SK-N-SH treated with all-trans-retinoic acid at 6 μM for 48 hours (cell line): Measurements from ENCODE around the gene CEP57L1.

ENCODE experiments used
- ATAC-seq: fragments of 200-7000 bp; cut with Tn5 transposase; 3 replicates; pipeline ENCODE4 v1.9.1; 2020; ENCODE audit warnings: mild to moderate bottlenecking, moderate library complexity
- ARNTL ChIP-seq: fragments of 450-650 bp; formaldehyde crosslinking; IDR thresholded peaks from 2 replicates; pipeline ENCODE4 v1.5.0; 2020; ENCODE audit warnings: low read depth, mild to moderate bottlenecking, moderate library complexity, borderline replicate concordance
- BACH2 ChIP-seq: fragments of 250-450 bp; sonication (Bioruptor Pico); IDR thresholded peaks from 2 replicates; pipeline ENCODE4 v1.9.0; 2021; ENCODE audit warnings: mild to moderate bottlenecking, borderline replicate concordance
- CREB5 ChIP-seq: fragments of 250-450 bp; sonication (Bioruptor Pico); IDR thresholded peaks from 2 replicates; pipeline ENCODE4 v1.5.1; 2020; ENCODE audit warnings: low read depth, mild to moderate bottlenecking, moderate library complexity
- CSDC2 ChIP-seq: fragments of 250-450 bp; sonication (Bioruptor Pico); IDR thresholded peaks from 2 replicates; pipeline ENCODE4 v1.5.0; 2020; ENCODE audit warnings: mild to moderate bottlenecking, moderate library complexity
- CSRNP3 ChIP-seq: fragments of 250-450 bp; sonication (Bioruptor Pico); IDR thresholded peaks from 2 replicates; pipeline ENCODE4 v1.5.1; 2021; ENCODE audit warnings: mild to moderate bottlenecking, moderate library complexity
- ESRRG ChIP-seq: fragments of 250-450 bp; sonication (Bioruptor Pico); IDR thresholded peaks from 2 replicates; pipeline ENCODE4 v1.6.1; 2021; ENCODE audit warnings: mild to moderate bottlenecking
- ISL1 ChIP-seq: fragments of 250-450 bp; sonication (Bioruptor Pico); IDR thresholded peaks from 2 replicates; pipeline ENCODE4 v2.1.2; 2022; ENCODE audit warnings: mild to moderate bottlenecking, moderate library complexity
- OSR1 ChIP-seq: fragments of 250-450 bp; sonication (Bioruptor Pico); IDR thresholded peaks from 2 replicates; pipeline ENCODE4 v1.8.0; 2022; ENCODE audit warnings: moderate library complexity, mild to moderate bottlenecking, inconsistent platforms
- PATZ1 ChIP-seq: fragments of 250-450 bp; sonication (Bioruptor Pico); IDR thresholded peaks from 2 replicates; pipeline ENCODE4 v1.8.0; 2020; ENCODE audit warnings: mild to moderate bottlenecking, moderate library complexity, borderline replicate concordance
- POU6F1 ChIP-seq: fragments of 250-450 bp; sonication (Bioruptor Pico); IDR thresholded peaks from 2 replicates; pipeline ENCODE4 v1.8.0; 2021; ENCODE audit warnings: low read depth, mild to moderate bottlenecking, moderate library complexity, borderline replicate concordance
- PPARA ChIP-seq: fragments of 250-450 bp; sonication (Bioruptor Pico); IDR thresholded peaks from 2 replicates; pipeline ENCODE4 v1.5.0; 2020; ENCODE audit warnings: mild to moderate bottlenecking, borderline replicate concordance
- RARB ChIP-seq: fragments of 250-450 bp; sonication (Bioruptor Pico); IDR thresholded peaks from 2 replicates; pipeline ENCODE4 v1.8.0; 2021; ENCODE audit warnings: mild to moderate bottlenecking, moderate library complexity
- TCF4 ChIP-seq: fragments of 250-450 bp; sonication (Bioruptor Pico); IDR thresholded peaks from 2 replicates; pipeline ENCODE4 v1.8.0; 2021; ENCODE audit warnings: mild to moderate bottlenecking, moderate library complexity, borderline replicate concordance
- TOX ChIP-seq: fragments of 250-450 bp; sonication (Bioruptor Pico); IDR thresholded peaks from 2 replicates; pipeline ENCODE4 v1.8.0; 2021; ENCODE audit warnings: mild to moderate bottlenecking, moderate library complexity, borderline replicate concordance
- TSHZ2 ChIP-seq: fragments of 250-450 bp; sonication (Bioruptor Pico); IDR thresholded peaks from 2 replicates; pipeline ENCODE4 v1.5.0; 2020; ENCODE audit warnings: mild to moderate bottlenecking, moderate library complexity
- ZFP3 ChIP-seq: fragments of 250-450 bp; sonication (Bioruptor Pico); IDR thresholded peaks from 2 replicates; pipeline ENCODE4 v1.5.0; 2020; ENCODE audit warnings: mild to moderate bottlenecking, moderate library complexity
- ZFP30 ChIP-seq: fragments of 450-650 bp; formaldehyde crosslinking; IDR thresholded peaks from 2 replicates; pipeline ENCODE4 v1.5.0; 2022; ENCODE audit warnings: mild to moderate bottlenecking, moderate library complexity
- ZNF565 ChIP-seq: fragments of 450-650 bp; formaldehyde crosslinking; conservative IDR thresholded peaks from 2 replicates; pipeline ENCODE4 v1.5.0; 2020; ENCODE audit warnings: low read depth, mild to moderate bottlenecking, moderate library complexity
- ZNF70 ChIP-seq: fragments of 450-650 bp; formaldehyde crosslinking; IDR thresholded peaks from 2 replicates; pipeline ENCODE4 v1.5.0; 2020; ENCODE audit warnings: mild to moderate bottlenecking, moderate library complexity
- ZNF8 ChIP-seq: fragments of 450-650 bp; formaldehyde crosslinking; IDR thresholded peaks from 2 replicates; pipeline ENCODE4 v1.5.0; 2020; ENCODE audit warnings: mild to moderate bottlenecking, moderate library complexity

The CEP57L1 gene

GRCh38 chr6:109124219-109124618 lies 28.9 kb downstream of the CEP57L1 start:
- no peak for ATAC-seq
- TF ChIP-seq POU6F1 (CRISPR knock-in tag) = no peak
- no peak for TF ChIP-seq PPARA (CRISPR knock-in tag)
- TF ChIP-seq CREB5 (CRISPR knock-in tag) = no peak
- no peak for TF ChIP-seq RARB (CRISPR knock-in tag)
- no peak for TF ChIP-seq ESRRG
- TF ChIP-seq ZFP3 (CRISPR knock-in tag) = no peak
- no peak for TF ChIP-seq ZFP30 (CRISPR knock-in tag)
- TF ChIP-seq OSR1 (CRISPR knock-in tag) = no peak
- no peak for TF ChIP-seq ZNF565
- no peak for TF ChIP-seq ISL1 (CRISPR knock-in tag)

GRCh38 chr6:109125504-109125903 lies 30.2 kb downstream of the CEP57L1 start:
- no peak for ATAC-seq
- TF ChIP-seq ZFP30 (CRISPR knock-in tag) = no peak
- no peak for TF ChIP-seq ZNF8 (CRISPR knock-in tag)
- TF ChIP-seq TOX (CRISPR knock-in tag) = no peak
- no peak for TF ChIP-seq CREB5 (CRISPR knock-in tag)
- no peak for TF ChIP-seq ESRRG
- no peak for TF ChIP-seq CSRNP3
- no peak for TF ChIP-seq POU6F1 (CRISPR knock-in tag)
- no peak for TF ChIP-seq ISL1 (CRISPR knock-in tag)
- no peak for TF ChIP-seq PPARA (CRISPR knock-in tag)
- TF ChIP-seq ZNF70 = no peak
- no peak for TF ChIP-seq OSR1 (CRISPR knock-in tag)
- TF ChIP-seq TSHZ2 (CRISPR knock-in tag) = no peak
- TF ChIP-seq CSDC2 (CRISPR knock-in tag) = no peak
- no peak for TF ChIP-seq TCF4 (CRISPR knock-in tag)
- no peak for TF ChIP-seq ARNTL (CRISPR knock-in tag)
- TF ChIP-seq BACH2 = no peak
- TF ChIP-seq PATZ1 (CRISPR knock-in tag) = no peak
